GM19238 (cell line): Measurements from ENCODE around the gene PCSK1N.
A peak's percentile ranks its signal among the peaks of the same experiment; 100 is the strongest.
"Not testable (repeated sequence)": the region's sequence is repeated elsewhere in the genome, so short reads cannot be mapped to it uniquely, and the experiment has no call there.

ENCODE experiments used
- DNase-seq: peaks from one replicate; pipeline ENCODE4 v3.0.0; 2011; ENCODE audit warnings: low spot score; ENCODE audit not compliant: insufficient read length

PCSK1N gene

DNA sequence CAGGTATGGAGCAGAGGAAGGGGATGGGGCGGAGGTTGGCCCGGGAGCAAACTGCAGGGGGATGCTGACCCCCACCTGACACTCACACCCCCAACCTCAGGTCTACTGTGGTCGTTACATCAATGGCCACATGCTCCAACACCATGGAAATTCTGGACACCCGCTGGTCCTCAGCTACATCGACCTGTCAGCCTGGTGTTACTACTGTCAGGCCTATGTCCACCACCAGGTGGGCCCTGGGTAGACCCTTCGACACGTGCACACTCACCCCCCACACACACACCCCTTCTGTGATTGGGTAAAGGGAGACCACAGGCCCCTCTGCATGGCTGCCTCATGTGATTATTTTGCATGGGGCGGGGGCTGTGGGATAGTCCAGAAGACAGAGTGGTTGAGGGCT is 11.3 kb downstream of the PCSK1N start:
- DNase-seq = no peak

DNA sequence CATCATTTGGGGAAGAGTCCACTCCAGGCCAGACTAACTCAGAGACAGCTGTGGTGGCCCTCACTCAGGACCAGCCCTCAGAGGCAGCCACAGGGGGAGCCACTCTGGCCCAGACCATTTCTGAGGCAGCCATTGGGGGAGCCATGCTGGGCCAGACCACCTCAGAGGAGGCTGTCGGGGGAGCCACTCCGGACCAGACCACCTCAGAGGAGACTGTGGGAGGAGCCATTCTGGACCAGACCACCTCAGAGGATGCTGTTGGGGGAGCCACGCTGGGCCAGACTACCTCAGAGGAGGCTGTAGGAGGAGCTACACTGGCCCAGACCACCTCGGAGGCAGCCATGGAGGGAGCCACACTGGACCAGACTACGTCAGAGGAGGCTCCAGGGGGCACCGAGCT is 12.4 kb downstream of the PCSK1N start:
- DNase-seq = no peak

DNA sequence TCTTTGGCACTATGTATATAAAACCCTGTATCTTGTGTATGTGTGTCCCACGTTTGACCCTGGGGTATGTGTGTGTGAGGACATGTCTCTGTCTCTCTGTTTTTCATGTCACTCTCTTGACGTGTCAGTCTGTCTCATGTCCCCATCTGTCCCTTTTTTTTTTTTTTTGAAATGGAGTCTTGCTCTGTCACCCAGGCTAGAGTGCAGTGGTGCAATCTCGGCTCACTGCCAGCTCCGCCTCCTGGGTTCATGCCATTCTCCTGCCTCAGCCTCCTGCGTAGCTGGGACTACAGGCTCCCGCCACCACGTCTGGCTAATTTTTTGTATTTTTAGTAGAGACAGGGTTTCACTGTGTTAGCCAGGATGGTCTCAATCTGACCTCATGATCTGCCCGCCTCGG is 16.0 kb downstream of the PCSK1N start:
- not testable (repeated sequence) for DNase-seq

- DNase-seq = no peak
Measured at GRCh38 chrX:48818866-48819265, 16.5 kb downstream of the PCSK1N start.

- no peak for DNase-seq
Measured at GRCh38 chrX:48818098-48818497, 17.3 kb downstream of the PCSK1N start.

- no peak for DNase-seq
Measured at GRCh38 chrX:48816014-48816810, 19.2 kb downstream of the PCSK1N start.

DNA sequence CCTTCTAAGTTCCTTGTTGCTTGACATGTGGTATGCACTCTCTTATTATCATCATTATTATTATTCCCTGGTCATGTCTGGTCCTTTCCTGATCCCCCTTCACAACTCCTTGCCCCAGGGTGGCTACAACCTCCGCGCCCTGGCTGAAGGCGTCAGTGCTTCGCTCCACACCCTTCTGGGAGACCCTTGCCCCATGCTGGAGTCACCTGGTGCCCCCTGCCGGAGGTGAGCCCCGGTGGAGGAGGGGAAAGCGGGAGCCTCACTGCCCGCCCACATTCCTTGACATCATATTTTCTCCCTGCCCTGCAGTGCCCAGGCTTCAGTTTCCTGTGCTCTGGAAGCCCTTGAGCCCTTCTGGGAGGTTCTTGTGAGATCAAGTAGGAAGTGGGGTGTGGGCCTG is 20.1 kb downstream of the PCSK1N start:
- no peak for DNase-seq

- no peak for DNase-seq
Measured at GRCh38 chrX:48814722-48815121, 20.7 kb downstream of the PCSK1N start.

DNA sequence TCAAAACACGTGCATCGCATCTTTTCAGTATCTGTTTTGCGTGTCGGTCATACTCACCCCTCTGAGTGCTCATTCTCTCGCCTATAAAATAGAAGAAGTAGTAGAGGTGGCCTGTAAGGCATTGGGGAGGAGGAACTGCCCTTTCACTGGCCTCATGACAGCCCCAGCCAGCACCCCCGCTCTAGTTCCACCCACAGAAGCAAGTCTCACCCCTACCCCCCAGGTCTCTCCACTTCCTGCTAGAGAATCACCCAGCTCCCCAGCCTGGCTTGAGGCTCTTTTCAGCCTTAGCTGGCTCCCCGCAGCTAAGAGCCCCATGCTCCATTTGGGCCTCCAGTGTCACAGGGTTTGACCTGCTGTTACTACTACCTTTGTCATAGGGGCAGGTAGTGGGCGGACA is 21.8 kb downstream of the PCSK1N start:
- DNase-seq = no peak

DNA sequence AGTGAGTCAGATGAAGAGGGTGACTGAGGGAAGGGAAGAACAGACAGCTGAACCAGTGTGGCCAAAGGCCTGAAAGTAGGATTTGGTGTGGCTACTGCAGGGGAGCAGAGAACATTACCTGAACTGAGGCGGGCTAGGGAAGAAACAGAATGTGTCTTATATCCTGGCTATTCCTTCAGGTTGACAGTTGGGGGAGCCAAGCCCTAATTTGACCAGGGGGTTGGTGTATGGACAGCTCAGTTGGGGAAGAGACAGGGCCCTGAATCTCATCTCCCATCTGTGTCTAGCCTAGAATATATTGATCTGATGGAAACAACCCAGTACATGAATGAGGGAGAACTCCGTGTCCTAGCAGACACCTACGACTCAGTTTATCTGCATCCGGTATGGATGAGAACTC is 29.3 kb downstream of the PCSK1N start:
- DNase-seq = no peak

GRCh38 chrX:48802905-48803200 is 32.6 kb downstream of the PCSK1N start:
- no peak for DNase-seq

DNA sequence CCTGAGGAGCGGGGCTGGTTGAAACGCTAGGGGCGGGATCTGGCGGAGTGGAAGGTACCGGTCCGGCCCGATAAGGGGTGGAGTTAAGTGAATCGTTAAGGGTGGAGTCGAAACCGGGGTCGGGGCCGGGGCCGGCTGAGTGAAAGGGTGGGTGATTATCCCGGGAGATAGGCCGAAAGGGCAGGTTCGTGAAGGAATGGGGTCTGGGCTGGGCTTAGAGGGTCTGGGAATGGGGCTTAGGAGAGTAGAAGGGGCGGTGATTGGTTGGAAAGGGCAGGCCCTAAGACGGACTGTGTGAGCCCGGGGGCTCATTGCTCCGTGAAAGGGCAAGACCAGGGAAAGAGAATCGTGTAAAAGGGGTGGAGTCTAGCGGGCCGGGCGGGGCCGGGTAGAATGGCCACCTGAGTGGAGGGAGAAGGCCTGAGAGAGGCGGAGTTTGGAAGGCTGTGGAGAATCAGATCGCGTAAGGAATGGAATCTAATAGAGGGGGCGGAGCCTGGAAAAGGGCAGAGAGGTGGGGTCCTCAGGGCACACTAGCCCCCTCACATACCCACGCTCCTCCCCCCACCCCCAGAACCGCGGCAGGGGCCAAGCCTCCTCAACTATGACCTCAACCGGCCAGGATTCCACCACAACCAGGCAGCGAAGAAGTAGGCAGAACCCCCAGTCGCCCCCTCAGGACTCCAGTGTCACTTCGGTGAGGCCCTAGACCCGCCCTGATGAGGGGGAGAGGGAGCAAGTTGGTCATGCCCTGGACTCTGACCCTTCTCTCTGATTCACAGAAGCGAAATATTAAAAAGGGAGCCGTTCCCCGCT is 33.1 kb downstream of the PCSK1N start:
- peak; percentile 59 for DNase-seq

DNA sequence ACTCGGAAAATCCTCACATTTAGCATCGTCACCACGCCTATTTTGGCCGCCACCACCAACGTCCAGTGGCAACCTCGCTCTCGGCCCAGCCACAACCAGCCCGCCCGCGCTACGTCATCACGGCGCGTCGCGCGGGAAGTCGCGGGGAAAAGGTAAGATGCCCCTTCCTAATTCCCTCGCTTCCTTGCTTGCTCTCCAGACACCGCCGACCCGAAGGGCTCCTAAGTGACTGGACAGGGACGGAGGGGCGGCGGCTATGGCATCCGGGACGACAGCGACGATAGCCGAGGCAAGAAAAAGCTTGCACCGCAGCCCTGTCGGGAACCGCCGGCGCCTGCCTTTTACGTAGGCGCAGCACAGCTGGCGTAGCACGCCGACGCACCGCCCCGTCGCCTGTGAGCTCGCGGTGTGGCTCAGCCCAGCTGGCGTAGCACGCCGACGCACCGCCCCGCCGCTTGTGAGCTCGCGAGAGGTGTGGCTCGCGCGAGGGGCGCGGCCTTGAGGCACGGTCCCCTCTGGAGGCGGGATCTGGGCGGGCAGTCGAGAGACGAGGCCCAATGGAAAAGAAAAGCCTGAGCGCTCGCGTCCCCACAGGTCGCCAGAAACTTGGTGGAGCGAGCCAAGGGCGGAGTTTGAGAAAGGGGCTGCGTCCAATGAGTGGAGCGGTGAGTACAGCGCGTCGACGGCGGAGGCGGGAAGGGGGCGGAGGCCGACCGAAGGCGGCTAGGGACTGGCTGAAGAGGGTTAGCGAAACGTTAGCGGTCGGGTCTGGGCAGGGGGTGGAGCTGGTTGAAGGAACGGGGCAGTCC is 33.9 kb downstream of the PCSK1N start, which contains the start of gene HDAC6:
Gene HDAC6 (plus strand): TSS at position 788 of the 809 bp plus-strand sequence. CDS start 626 bp downstream, outside the sequence.
- DNase-seq = peak; percentile 75

DNA sequence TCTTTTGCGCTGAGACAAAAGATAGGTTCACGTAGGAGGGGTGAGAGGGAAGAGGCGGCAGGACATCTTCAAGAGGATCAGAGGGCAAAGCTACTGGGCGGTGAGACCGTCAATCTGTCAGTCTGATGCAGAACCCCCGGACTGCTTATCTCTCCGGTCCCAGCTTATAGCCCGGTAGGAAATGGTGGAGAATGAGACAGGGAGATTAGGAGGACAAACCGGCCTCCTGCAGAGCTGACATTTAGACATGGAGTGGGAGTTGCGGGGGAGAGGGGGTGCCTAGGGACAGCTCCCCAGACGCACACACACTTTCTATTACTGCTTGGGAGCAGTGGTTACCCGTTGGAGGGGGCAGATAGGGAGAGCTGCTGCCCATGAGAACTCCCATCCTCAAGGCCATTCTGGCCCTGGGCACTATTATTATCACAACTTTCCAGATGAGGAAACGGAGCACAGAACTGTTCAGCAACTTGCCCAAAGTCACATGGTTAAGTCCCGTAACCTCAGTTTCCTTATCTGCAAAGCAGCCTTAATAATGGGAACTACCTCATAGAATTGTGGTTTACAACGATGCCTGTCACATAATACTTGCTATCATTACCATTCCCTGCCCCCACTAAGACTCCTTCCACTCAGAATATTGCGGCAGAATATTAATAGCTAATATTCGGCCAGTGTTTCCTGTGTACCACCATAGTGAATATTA is 34.7 kb downstream of the PCSK1N start:
- DNase-seq = no peak

- DNase-seq = no peak
Measured at GRCh38 chrX:48798318-48798717, 37.1 kb downstream of the PCSK1N start.

- DNase-seq = no peak
Measured at GRCh38 chrX:48794911-48795515, 40.4 kb downstream of the PCSK1N start.

GRCh38 chrX:48794340-48794910 is 41.0 kb downstream of the PCSK1N start:
- no peak for DNase-seq

GRCh38 chrX:48793935-48794334 is 41.5 kb downstream of the PCSK1N start:
- DNase-seq = no peak

GRCh38 chrX:48792219-48792618 is 43.2 kb downstream of the PCSK1N start:
- DNase-seq = no peak

DNA sequence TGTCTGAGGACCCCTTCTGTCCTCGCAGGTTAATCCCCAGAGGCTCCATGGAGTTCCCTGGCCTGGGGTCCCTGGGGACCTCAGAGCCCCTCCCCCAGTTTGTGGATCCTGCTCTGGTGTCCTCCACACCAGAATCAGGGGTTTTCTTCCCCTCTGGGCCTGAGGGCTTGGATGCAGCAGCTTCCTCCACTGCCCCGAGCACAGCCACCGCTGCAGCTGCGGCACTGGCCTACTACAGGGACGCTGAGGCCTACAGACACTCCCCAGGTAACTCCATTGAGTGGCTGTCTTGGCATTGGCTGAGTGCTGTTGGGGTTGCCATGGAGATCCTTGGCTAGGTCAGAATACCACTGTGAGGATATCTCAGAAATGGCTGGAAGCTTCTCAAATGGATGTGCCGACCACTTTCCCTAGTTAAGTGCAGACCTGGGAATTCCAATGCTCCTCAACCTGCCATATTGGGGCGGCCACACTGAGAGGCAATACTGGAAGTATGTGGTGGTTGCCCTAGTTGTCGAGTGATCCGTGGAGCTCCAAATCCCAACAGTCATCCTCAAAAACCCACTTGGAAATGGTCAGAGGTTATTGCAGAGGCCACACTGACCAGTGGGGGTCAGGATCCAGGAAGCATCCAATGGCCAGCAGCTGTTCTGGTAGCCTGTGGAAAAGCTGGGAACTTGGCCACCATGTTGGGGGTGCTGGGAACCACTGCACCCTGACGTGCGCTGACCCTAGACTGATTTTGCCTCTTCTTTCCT is 44.2 kb downstream of the PCSK1N start:
- no peak for DNase-seq
